Neural cell (in vitro differentiated cells): ENCODE data around the gene FILIP1. TPM values are rescaled to one million over a fixed set of nuclear protein-coding genes. Genes with fewer than 3 reads are reported as not detected.
"Not testable (repeated sequence)": the region's sequence is repeated elsewhere in the genome, so short reads cannot be mapped to it uniquely, and the experiment has no call there.

Experiments
- H2AFZ ChIP-seq: fragments of 200-600, 300-800 bp; sonication (generic), shearing (Covaris generic); 2 replicates; pipeline ENCODE4 v1.6.0; 2014; ENCODE audit warnings: low read depth, mild to moderate bottlenecking, antibody characterized with exemption, low read length, moderate library complexity
- H3F3A ChIP-seq: fragments of 200-600 bp; shearing (Covaris generic); 2 replicates; pipeline ENCODE4 v1.6.1; 2016; ENCODE audit warnings: mild to moderate bottlenecking, moderate library complexity, mixed read lengths, antibody characterized with exemption, low read length; ENCODE audit not compliant: insufficient read depth, poor library complexity, severe bottlenecking
- H3K27ac ChIP-seq: fragments of 200-600, 300-800 bp; sonication (generic), shearing (Covaris generic); 2 replicates; pipeline ENCODE4 v1.5.1; 2014; ENCODE audit warnings: mild to moderate bottlenecking, low read length, moderate library complexity
- H3K27me3 ChIP-seq: fragments of 300-800, 200-600 bp; sonication (generic), shearing (Covaris generic); 2 replicates; pipeline ENCODE4 v1.6.0; 2014; ENCODE audit warnings: mild to moderate bottlenecking, low read depth, low read length, moderate library complexity; ENCODE audit not compliant: insufficient read depth
- H3K36me3 ChIP-seq: fragments of 300-800, 200-600 bp; sonication (generic), shearing (Covaris generic); 2 replicates; pipeline ENCODE4 v1.5.1; 2014; ENCODE audit warnings: mild to moderate bottlenecking, antibody characterized with exemption, low read length, moderate library complexity; ENCODE audit not compliant: insufficient read depth
- H3K4me2 ChIP-seq: fragments of 300-800, 200-600 bp; sonication (generic), shearing (Covaris generic); 2 replicates; pipeline ENCODE4 v1.6.0; 2014; ENCODE audit warnings: mild to moderate bottlenecking, low read length
- H3K4me3 ChIP-seq: fragments of 300-800, 200-600 bp; sonication (generic), shearing (Covaris generic); 2 replicates; pipeline ENCODE4 v1.5.1; 2014; ENCODE audit warnings: mild to moderate bottlenecking, low read length, moderate library complexity
- H3K79me2 ChIP-seq: fragments of 200-600 bp; shearing (Covaris generic); replicated peaks from 2 replicates; pipeline ENCODE4 v1.6.0; 2014; ENCODE audit warnings: mild to moderate bottlenecking, low read length, moderate library complexity; ENCODE audit not compliant: insufficient read depth
- H3K9ac ChIP-seq: fragments of 300-800, 200-600 bp; sonication (generic), shearing (Covaris generic); 2 replicates; pipeline ENCODE4 v1.6.1; 2016; ENCODE audit warnings: mild to moderate bottlenecking, low read length, mixed read lengths
- H3K9me2 ChIP-seq: fragments of 200-600 bp; shearing (Covaris generic); 2 replicates; pipeline ENCODE4 v1.6.1; 2016; ENCODE audit warnings: mild to moderate bottlenecking, low read length, mixed read lengths; ENCODE audit not compliant: insufficient read depth
- H3K9me3 ChIP-seq: fragments of 200-600, 300-800 bp; sonication (generic), shearing (Covaris generic); 2 replicates; pipeline ENCODE4 v1.6.1; 2016; ENCODE audit warnings: mild to moderate bottlenecking, mixed run types, low read length, moderate library complexity, mixed read lengths
- H4K20me1 ChIP-seq: fragments of 200-600 bp; shearing (Covaris generic); 2 replicates; pipeline ENCODE4 v1.6.1; 2016; ENCODE audit warnings: mild to moderate bottlenecking, mixed run types; ENCODE audit not compliant: insufficient read depth
- EP300 ChIP-seq: fragments of 450-650 bp; conservative IDR thresholded peaks from 2 replicates; pipeline ENCODE4 v1.6.1; 2014; ENCODE audit warnings: antibody characterized with exemption, mild to moderate bottlenecking, moderate library complexity; ENCODE audit not compliant: poor library complexity, severe bottlenecking
- EZH2 ChIP-seq: fragments of 200-600, 300-800 bp; shearing (Covaris generic), sonication (generic); IDR thresholded peaks from 2 replicates; pipeline ENCODE4 v1.6.1; 2014; ENCODE audit warnings: antibody characterized with exemption, low read length, borderline replicate concordance, mild to moderate bottlenecking; ENCODE audit not compliant: insufficient read depth, poor library complexity, severe bottlenecking
- MXI1 ChIP-seq: fragments of 450-650 bp; conservative IDR thresholded peaks from 2 replicates; pipeline ENCODE4 v1.6.1; 2014; ENCODE audit warnings: antibody characterized with exemption, mild to moderate bottlenecking; ENCODE audit not compliant: poor library complexity, severe bottlenecking
- POLR2AphosphoS5 ChIP-seq: IDR thresholded peaks from 2 replicates; pipeline ENCODE4 v1.6.1; 2012
- RAD21 ChIP-seq: fragments of 450-650 bp; conservative IDR thresholded peaks from 2 replicates; pipeline ENCODE4 v1.6.1; 2014; ENCODE audit warnings: antibody characterized with exemption, mild to moderate bottlenecking, moderate library complexity
- SMC3 ChIP-seq: fragments of 450-650 bp; conservative IDR thresholded peaks from 2 replicates; pipeline ENCODE4 v1.6.1; 2014; ENCODE audit warnings: antibody characterized with exemption, mild to moderate bottlenecking, moderate library complexity; ENCODE audit not compliant: poor library complexity
- TAF1 ChIP-seq: IDR thresholded peaks from 2 replicates; pipeline ENCODE4 v1.6.1; 2012; ENCODE audit warnings: low read depth
- polyA plus RNA-seq: library from polyadenylated mRNA; depleted of rRNA; stranded (reverse); fragments of >200 nt; gene quantifications from 2 replicates; pipeline ENCODE4 v1.2.3, GENCODE V29; 2014
- TF ChIP-seq, protein P1 (sequence below): fragments of 450-650 bp; IDR thresholded peaks from 2 replicates; pipeline ENCODE4 v1.5.1; 2014; ENCODE audit warnings: antibody characterized with exemption, mild to moderate bottlenecking, moderate library complexity; ENCODE audit not compliant: poor library complexity, severe bottlenecking
- TF ChIP-seq, protein P2 (sequence below): IDR thresholded peaks from 2 replicates; pipeline ENCODE4 v1.6.1; 2012; ENCODE audit warnings: borderline replicate concordance

FILIP1 gene
- polyA plus RNA-seq, 1 donor from 2014 or later: 1.4 TPM

DNA sequence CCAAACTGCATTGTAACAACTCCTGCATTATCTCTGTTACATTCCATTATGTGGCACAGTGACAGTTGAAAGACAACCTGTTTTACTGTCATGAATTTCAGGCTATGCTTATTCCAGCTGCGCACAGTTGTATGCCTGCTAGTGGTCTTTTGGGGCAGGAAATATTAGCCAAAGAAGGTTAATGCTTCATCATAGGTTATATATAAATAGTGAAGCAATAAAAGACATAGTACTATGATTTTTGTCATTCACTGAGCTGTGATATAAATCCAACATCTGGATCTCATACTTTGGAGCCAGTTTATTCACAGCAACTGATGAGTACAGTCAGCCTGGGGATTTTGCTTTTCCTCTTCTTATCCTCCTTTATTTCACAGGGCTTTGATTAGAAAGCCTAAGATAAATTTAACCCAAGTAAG lies 55.6 kb downstream of the FILIP1 start:
- TF ChIP-seq EZH2: no peak
- TF ChIP-seq, protein P1, sequence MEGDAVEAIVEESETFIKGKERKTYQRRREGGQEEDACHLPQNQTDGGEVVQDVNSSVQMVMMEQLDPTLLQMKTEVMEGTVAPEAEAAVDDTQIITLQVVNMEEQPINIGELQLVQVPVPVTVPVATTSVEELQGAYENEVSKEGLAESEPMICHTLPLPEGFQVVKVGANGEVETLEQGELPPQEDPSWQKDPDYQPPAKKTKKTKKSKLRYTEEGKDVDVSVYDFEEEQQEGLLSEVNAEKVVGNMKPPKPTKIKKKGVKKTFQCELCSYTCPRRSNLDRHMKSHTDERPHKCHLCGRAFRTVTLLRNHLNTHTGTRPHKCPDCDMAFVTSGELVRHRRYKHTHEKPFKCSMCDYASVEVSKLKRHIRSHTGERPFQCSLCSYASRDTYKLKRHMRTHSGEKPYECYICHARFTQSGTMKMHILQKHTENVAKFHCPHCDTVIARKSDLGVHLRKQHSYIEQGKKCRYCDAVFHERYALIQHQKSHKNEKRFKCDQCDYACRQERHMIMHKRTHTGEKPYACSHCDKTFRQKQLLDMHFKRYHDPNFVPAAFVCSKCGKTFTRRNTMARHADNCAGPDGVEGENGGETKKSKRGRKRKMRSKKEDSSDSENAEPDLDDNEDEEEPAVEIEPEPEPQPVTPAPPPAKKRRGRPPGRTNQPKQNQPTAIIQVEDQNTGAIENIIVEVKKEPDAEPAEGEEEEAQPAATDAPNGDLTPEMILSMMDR: no peak
- TF ChIP-seq RAD21: no peak
- TF ChIP-seq EP300: peak; percentile 43
- peak; percentile 16 for TF ChIP-seq POLR2AphosphoS5
- no peak for TF ChIP-seq SMC3
- Histone ChIP-seq H3K27ac (no peak overlapping the region), H3K9me3 (no peaks in the 10 kb centered on the region), H3K36me3 (no peaks in the 10 kb centered on the region), H3F3A (no peaks in the 10 kb centered on the region), H3K79me2 (no peaks in the 10 kb centered on the region), H3K27me3 (no peaks in the 10 kb centered on the region), H3K9ac (no peak overlapping the region), H2AFZ (no peak overlapping the region), H4K20me1 (no peaks in the 10 kb centered on the region), H3K4me2 (no peak overlapping the region), H3K4me3 (no peak overlapping the region), H3K9me2 (no peaks in the 10 kb centered on the region)

DNA sequence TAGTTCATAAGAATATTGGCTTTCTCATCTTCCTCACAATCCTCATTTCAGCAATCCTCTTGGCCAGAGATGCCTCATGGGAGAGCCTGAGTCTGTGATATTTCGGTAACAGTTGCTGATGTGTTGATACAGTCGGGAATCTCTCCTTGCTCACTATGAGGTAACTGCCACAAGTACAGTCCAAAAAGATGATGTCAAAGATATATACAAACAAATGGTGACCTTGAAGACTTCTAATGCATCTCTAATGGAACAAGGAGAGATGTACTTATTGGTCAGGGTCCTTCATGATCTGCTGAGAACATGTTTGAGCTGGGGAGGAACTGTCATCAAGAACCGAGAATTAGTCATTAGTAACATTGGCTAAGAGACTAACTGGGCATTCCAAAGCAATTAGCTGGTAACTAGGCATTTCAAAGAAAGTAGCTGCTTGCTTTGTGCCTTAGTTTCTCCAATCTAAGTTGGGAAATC lies 56.1 kb downstream of the FILIP1 start:
- Histone ChIP-seq H3K36me3 (no peaks in the 10 kb centered on the region), H3F3A (no peaks in the 10 kb centered on the region), H3K9ac (no peak overlapping the region), H3K27me3 (no peaks in the 10 kb centered on the region), H4K20me1 (no peaks in the 10 kb centered on the region), H3K9me2 (no peaks in the 10 kb centered on the region), H3K9me3 (no peaks in the 10 kb centered on the region), H3K79me2 (no peaks in the 10 kb centered on the region), H3K4me2 (no peak overlapping the region), H3K4me3 (no peak overlapping the region), H3K27ac (no peak overlapping the region), H2AFZ (no peak overlapping the region)
- TF ChIP-seq TAF1 (no peak), EZH2 (no peak)

DNA sequence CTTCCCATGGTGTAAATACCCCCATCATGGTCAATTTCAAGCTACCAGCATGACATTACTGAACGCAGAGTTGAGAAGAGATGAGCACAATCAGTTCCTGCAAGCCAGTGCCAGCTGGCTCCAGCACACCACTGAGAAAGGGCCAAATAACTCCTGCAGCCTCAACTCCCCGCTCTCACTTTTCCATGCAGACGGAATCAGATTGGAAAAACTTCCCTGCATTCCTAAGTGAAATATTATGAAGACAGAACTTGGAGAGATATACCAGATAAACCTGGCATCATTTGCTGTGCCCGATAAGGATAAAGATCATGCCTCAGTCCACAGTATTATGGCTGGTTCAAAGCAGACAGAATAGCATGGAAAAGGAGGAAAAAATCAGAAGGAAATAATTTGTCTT lies 56.7 kb downstream of the FILIP1 start:
- Histone ChIP-seq H3F3A (no peaks in the 10 kb centered on the region), H3K9me3 (no peaks in the 10 kb centered on the region), H3K27ac (no peak overlapping the region), H3K36me3 (no peaks in the 10 kb centered on the region), H3K9me2 (no peaks in the 10 kb centered on the region), H3K27me3 (no peaks in the 10 kb centered on the region), H3K4me3 (no peak overlapping the region), H3K4me2 (no peak overlapping the region), H3K79me2 (no peaks in the 10 kb centered on the region), H4K20me1 (no peaks in the 10 kb centered on the region), H3K9ac (no peak overlapping the region), H2AFZ (no peak overlapping the region)
- no peak for TF ChIP-seq EP300
- no peak for TF ChIP-seq MXI1
- no peak for TF ChIP-seq POLR2AphosphoS5
- no peak for TF ChIP-seq SMC3
- TF ChIP-seq RAD21: no peak
- TF ChIP-seq, protein P2, sequence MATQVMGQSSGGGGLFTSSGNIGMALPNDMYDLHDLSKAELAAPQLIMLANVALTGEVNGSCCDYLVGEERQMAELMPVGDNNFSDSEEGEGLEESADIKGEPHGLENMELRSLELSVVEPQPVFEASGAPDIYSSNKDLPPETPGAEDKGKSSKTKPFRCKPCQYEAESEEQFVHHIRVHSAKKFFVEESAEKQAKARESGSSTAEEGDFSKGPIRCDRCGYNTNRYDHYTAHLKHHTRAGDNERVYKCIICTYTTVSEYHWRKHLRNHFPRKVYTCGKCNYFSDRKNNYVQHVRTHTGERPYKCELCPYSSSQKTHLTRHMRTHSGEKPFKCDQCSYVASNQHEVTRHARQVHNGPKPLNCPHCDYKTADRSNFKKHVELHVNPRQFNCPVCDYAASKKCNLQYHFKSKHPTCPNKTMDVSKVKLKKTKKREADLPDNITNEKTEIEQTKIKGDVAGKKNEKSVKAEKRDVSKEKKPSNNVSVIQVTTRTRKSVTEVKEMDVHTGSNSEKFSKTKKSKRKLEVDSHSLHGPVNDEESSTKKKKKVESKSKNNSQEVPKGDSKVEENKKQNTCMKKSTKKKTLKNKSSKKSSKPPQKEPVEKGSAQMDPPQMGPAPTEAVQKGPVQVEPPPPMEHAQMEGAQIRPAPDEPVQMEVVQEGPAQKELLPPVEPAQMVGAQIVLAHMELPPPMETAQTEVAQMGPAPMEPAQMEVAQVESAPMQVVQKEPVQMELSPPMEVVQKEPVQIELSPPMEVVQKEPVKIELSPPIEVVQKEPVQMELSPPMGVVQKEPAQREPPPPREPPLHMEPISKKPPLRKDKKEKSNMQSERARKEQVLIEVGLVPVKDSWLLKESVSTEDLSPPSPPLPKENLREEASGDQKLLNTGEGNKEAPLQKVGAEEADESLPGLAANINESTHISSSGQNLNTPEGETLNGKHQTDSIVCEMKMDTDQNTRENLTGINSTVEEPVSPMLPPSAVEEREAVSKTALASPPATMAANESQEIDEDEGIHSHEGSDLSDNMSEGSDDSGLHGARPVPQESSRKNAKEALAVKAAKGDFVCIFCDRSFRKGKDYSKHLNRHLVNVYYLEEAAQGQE: no peak
- TF ChIP-seq TAF1: no peak

DNA sequence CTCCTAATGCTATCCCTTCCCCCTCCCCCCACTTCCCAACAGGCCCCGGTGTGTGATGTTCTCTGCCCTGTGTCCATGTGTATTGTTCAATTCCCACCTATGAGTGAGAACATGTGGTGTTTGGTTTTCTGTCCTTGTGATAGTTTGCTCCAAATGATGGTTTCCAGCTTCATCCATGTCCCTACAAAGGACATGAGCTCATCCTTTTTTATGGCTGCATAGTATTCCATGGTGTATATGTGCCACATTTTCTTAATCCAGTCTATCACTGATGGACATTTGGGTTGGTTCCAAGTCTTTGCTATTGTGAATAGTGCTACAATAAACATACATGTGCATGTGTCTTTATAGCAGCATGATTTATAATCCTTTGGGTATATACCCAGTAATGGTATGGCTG lies 60.8 kb downstream of the FILIP1 start:
- H3K27ac ChIP-seq, H3K79me2 ChIP-seq: not testable (repeated sequence)

More for the DNA sequence above, 60.8 kb downstream of the FILIP1 start:
- H4K20me1 ChIP-seq, H3K4me2 ChIP-seq, H3K9me3 ChIP-seq, H3K9me2 ChIP-seq, H3F3A ChIP-seq, H3K27me3 ChIP-seq, H2AFZ ChIP-seq, H3K36me3 ChIP-seq, H3K4me3 ChIP-seq, H3K9ac ChIP-seq: not testable (repeated sequence)
